Lung (tissue), 12 donors: ENCODE data around the gene USP3. TPM values are rescaled to one million over a fixed set of nuclear protein-coding genes. Genes with fewer than 3 reads are reported as not detected.
A peak's percentile ranks its signal among the peaks of the same experiment; 100 is the strongest.

Source experiments
- ATAC-seq: fragments of 200-7000 bp; cut with Tn5 transposase; one replicate; pipeline ENCODE4 v1.9.1; 2020; ENCODE audit warnings: moderate number of reproducible peaks; ENCODE audit not compliant: insufficient read depth, low FRiP score
- DNase-seq, 3 donors: peaks; one replicate each; pipeline ENCODE4 v3.0.0-alpha.2; 2013 to 2017
- H3K27ac ChIP-seq, 2 donors: one replicate each; pipeline ENCODE4 v1.5.1; 2013; ENCODE audit warnings: mild to moderate bottlenecking in 2 of 2, moderate library complexity in 2 of 2, control low read depth in 1 of 2, inconsistent platforms in 1 of 2, low read depth in 1 of 2, low read length in 1 of 2
- H3K27me3 ChIP-seq, 3 donors: one replicate each; pipeline ENCODE4 v1.5.1; 2013; ENCODE audit warnings: low read length in 2 of 3; ENCODE audit not compliant: control insufficient read depth in 3 of 3, insufficient read depth in 3 of 3
- H3K36me3 ChIP-seq, 4 donors: one replicate each; pipeline ENCODE4 v1.5.1; 2013; ENCODE audit warnings: low read length in 4 of 4, mild to moderate bottlenecking in 1 of 4, moderate library complexity in 1 of 4; ENCODE audit not compliant: control insufficient read depth in 4 of 4, insufficient read depth in 4 of 4
- H3K4me1 ChIP-seq, 5 donors: one replicate each; pipeline ENCODE4 v1.5.1; 2013; ENCODE audit warnings: low read length in 5 of 5, mild to moderate bottlenecking in 2 of 5, moderate library complexity in 1 of 5; ENCODE audit not compliant: control insufficient read depth in 5 of 5, insufficient read depth in 5 of 5
- H3K4me3 ChIP-seq: one replicate; pipeline ENCODE4 v1.5.1; 2013; ENCODE audit warnings: mild to moderate bottlenecking, control low read depth, moderate library complexity
- H3K9ac ChIP-seq, 2 donors: one replicate each; pipeline ENCODE4 v1.5.1; 2013; ENCODE audit warnings: low read length in 2 of 2, control low read depth in 1 of 2; ENCODE audit not compliant: insufficient read depth in 1 of 2
- H3K9me3 ChIP-seq, 4 donors: one replicate each; pipeline ENCODE4 v1.5.1; 2013; ENCODE audit warnings: low read length in 3 of 4, mild to moderate bottlenecking in 1 of 4, moderate library complexity in 1 of 4; ENCODE audit not compliant: control insufficient read depth in 4 of 4, insufficient read depth in 3 of 4
- CTCF ChIP-seq: IDR thresholded peaks from 2 replicates; pipeline ENCODE4 v1.5.1; 2012; ENCODE audit warnings: mild to moderate bottlenecking; ENCODE audit errors: control extremely low read depth, extremely low read depth
- WGBS, 2 donors: extraction: QIAGEN DNeasy Blood & Tissue Kit; methylation state at CpG; one replicate each; pipeline ENCODE4 v1.1.7; 2013; 5-methylcytosine and 5-hydroxymethylcytosine counted together
- polyA plus RNA-seq, 2 donors: library from polyadenylated mRNA; stranded (reverse); fragments of 200-250 nt; gene quantifications; one replicate each; pipeline ENCODE4 v1.2.1, GENCODE V29; 2013
- total RNA-seq, 2 donors: library from RNA; depleted of rRNA in 1 of 2; stranded (reverse); fragments of >200 nt in 1 of 2; gene quantifications; one replicate each; pipeline ENCODE4 v1.2.1, GENCODE V29; 2014 to 2021
- donor health status: control.
- donor health status: control.
- donor health status: Bipolar disorder and iron deficiency.
- donor health status: healthy.
- donor health status: DM: yes; HTN: yes; CAD: no.

Gene USP3
- total and polyA plus RNA-seq, 4 donors, result 29.1 to 95.5 (median 49.9) TPM

GRCh38 chr15:63474810-63475316, 29.5 kb upstream of the USP3 start:
- no peak for ATAC-seq

GRCh38 chr15:63475707-63476106, 28.7 kb upstream of the USP3 start:
- H3K9me3 ChIP-seq, result no peaks in the 10 kb centered on the region

More at GRCh38 chr15:63474810-63475316, 29.5 kb upstream of the USP3 start:
- Histone ChIP-seq H3K27me3 (no peaks in the 10 kb centered on the region), H3K9me3 (no peaks in the 10 kb centered on the region), H3K4me3 (no peak overlapping the region), H3K4me1 (peaks cover 0 to 22% (median 16%) of the 10 kb centered on the region in 5 donors), H3K9ac (no peak overlapping the region), H3K27ac (no peak overlapping the region), H3K36me3 (no peaks in the 10 kb centered on the region)
- DNase-seq, result no peak
- TF ChIP-seq CTCF, result no peak
- 74% methylated on average over 9 of the region's 9 CpGs for WGBS, 2 donors

GRCh38 chr15:63476229-63476632, 28.2 kb upstream of the USP3 start:
- DNase-seq (peak in 2 of 3 donors; percentile 53 to 70), ATAC-seq (no peak)
- H3K36me3 ChIP-seq, result no peaks in the 10 kb centered on the region
- no peaks in the 10 kb centered on the region for H3K27me3 ChIP-seq
- H3K4me1 ChIP-seq, result peaks cover 0 to 22% (median 16%) of the 10 kb centered on the region in 5 donors
- no peak overlapping the region for H3K9ac ChIP-seq
- TF ChIP-seq CTCF, result no peak
- 71 to 86% methylated on average over 2 of the region's 2 CpGs for WGBS, 2 donors
- no peak overlapping the region for H3K4me3 ChIP-seq
- H3K27ac ChIP-seq, result no peak overlapping the region
- no peaks in the 10 kb centered on the region for H3K9me3 ChIP-seq

More at GRCh38 chr15:63475707-63476106, 28.7 kb upstream of the USP3 start:
- 96 to 97% methylated on average over 9 of the region's 9 CpGs for WGBS, 2 donors
- Histone ChIP-seq H3K4me3 (no peak overlapping the region), H3K4me1 (peaks cover 0 to 22% (median 16%) of the 10 kb centered on the region in 5 donors), H3K27me3 (no peaks in the 10 kb centered on the region), H3K9ac (no peak overlapping the region), H3K36me3 (no peaks in the 10 kb centered on the region), H3K27ac (no peak overlapping the region)
- ATAC-seq (no peak), DNase-seq (no peak)
- no peak for TF ChIP-seq CTCF

GRCh38 chr15:63478243-63478642, 26.1 kb upstream of the USP3 start:
- DNase-seq, result no peak
- Histone ChIP-seq H3K27ac (no peak overlapping the region), H3K27me3 (no peaks in the 10 kb centered on the region), H3K4me1 (peaks cover 0 to 22% (median 16%) of the 10 kb centered on the region in 5 donors), H3K9me3 (no peaks in the 10 kb centered on the region), H3K9ac (no peak overlapping the region), H3K36me3 (no peaks in the 10 kb centered on the region), H3K4me3 (no peak overlapping the region)
- no peak for TF ChIP-seq CTCF
- 95 to 97% methylated on average over 6 of the region's 6 CpGs for WGBS, 2 donors
- ATAC-seq, result no peak
